ENCODE measurements around the gene NOL4.
"Not testable (repeated sequence)": the region's sequence is repeated elsewhere in the genome, so short reads cannot be mapped to it uniquely, and the experiment has no call there.

NOL4 gene

GRCh38 chr18:34224423-34225217 is at the start of gene NOL4:
Gene NOL4 (minus strand): TSS chr18:34224913. CDS start chr18:34223253, 1,660 bp downstream.
- peak; percentile 65 to 78 for DNase-seq

GRCh38 chr18:34266029-34266428 is 41.3 kb upstream of the NOL4 start:
- not testable (repeated sequence) for DNase-seq

- DNase-seq, result no peak
Observed at GRCh38 chr18:34261865-34262780, 37.4 kb upstream of the NOL4 start.

- no peak for DNase-seq
Observed at GRCh38 chr18:34258176-34258575, 33.5 kb upstream of the NOL4 start.

- no peak for DNase-seq
Observed at GRCh38 chr18:34251919-34252318, 27.2 kb upstream of the NOL4 start.

- DNase-seq, result no peak
Observed at GRCh38 chr18:34248727-34249126, 24.0 kb upstream of the NOL4 start.

- no peak for DNase-seq
Observed at GRCh38 chr18:34242739-34243138, 18.0 kb upstream of the NOL4 start.

GRCh38 chr18:34233781-34234388 is 9.2 kb upstream of the NOL4 start:
- DNase-seq, result not testable (repeated sequence)

- no peak for DNase-seq
Observed at GRCh38 chr18:34225218-34225553, 473 bp upstream of the NOL4 start.

GRCh38 chr18:34223893-34224422 is 755 bp downstream of the NOL4 start:
- DNase-seq, result no peak

GRCh38 chr18:34223164-34223892 is 1.4 kb downstream of the NOL4 start:
- DNase-seq, result no peak

- DNase-seq, result peak in 1 of 2 experiments; percentile 27
Observed at GRCh38 chr18:34222307-34223163, 2.2 kb downstream of the NOL4 start.

GRCh38 chr18:34221971-34222306 is 2.8 kb downstream of the NOL4 start:
- DNase-seq, result no peak

GRCh38 chr18:34220081-34220815 is 4.5 kb downstream of the NOL4 start:
- no peak for DNase-seq

- DNase-seq, result no peak
Observed at GRCh38 chr18:34219651-34220050, 5.1 kb downstream of the NOL4 start.

- DNase-seq, result no peak
Observed at GRCh38 chr18:34212511-34212910, 12.2 kb downstream of the NOL4 start.

GRCh38 chr18:34207344-34207851 is 17.3 kb downstream of the NOL4 start:
- no peak for DNase-seq

- no peak for DNase-seq
Observed at GRCh38 chr18:34203866-34204265, 20.8 kb downstream of the NOL4 start.

- DNase-seq, result no peak
Observed at GRCh38 chr18:34196256-34196655, 28.5 kb downstream of the NOL4 start.

GRCh38 chr18:34194239-34194638 is 30.5 kb downstream of the NOL4 start:
- no peak for DNase-seq
